ENCODE data around the gene OAS2.
A peak's percentile ranks its signal among the peaks of the same experiment; 100 is the strongest.

OAS2 gene

GRCh38 chr12:113027726-113028125 lies 49.4 kb downstream of the OAS2 start:
- Histone ChIP-seq H3K36me3 (ENCODE audit: control insufficient read depth, insufficient read depth, low read length) (no peaks in the 10 kb centered on the region), H3K27ac (no peak overlapping the region), H3K79me2 (no peaks in the 10 kb centered on the region), H3K4me1 (peaks cover 17% of the 10 kb centered on the region), H3K4me3 (ENCODE audit: low read depth, low read length) (no peak overlapping the region), H3K4me2 (ENCODE audit: low read length) (no peak overlapping the region), H3K9ac (no peak overlapping the region), H3K27me3 (ENCODE audit: control insufficient read depth, insufficient read depth, low read length) (no peaks in the 10 kb centered on the region), H2AFZ (no peak overlapping the region), H3K9me3 (ENCODE audit: control insufficient read depth, low read length) (no peaks in the 10 kb centered on the region)
- TF ChIP-seq CTCF (IDR thresholded peaks at IDR 0.05), result no peak

- Histone ChIP-seq H3K27ac (peak overlapping the region; percentile 40), H3K4me3 (ENCODE audit: low read depth, low read length) (no peak overlapping the region), H3K79me2 (no peaks in the 10 kb centered on the region), H3K9me3 (ENCODE audit: control insufficient read depth, low read length) (no peaks in the 10 kb centered on the region), H3K9ac (no peak overlapping the region), H3K4me2 (ENCODE audit: low read length) (no peak overlapping the region), H2AFZ (peak overlapping the region; percentile 29), H3K36me3 (ENCODE audit: control insufficient read depth, insufficient read depth, low read length) (no peaks in the 10 kb centered on the region), H3K27me3 (ENCODE audit: control insufficient read depth, insufficient read depth, low read length) (no peaks in the 10 kb centered on the region), H3K4me1 (peaks cover 17% of the 10 kb centered on the region)
- peak; percentile 93 for TF ChIP-seq CTCF (IDR thresholded peaks at IDR 0.05)
These were observed 52.7 kb downstream of the OAS2 start for GRCh38 chr12:113030875-113031525.

- H3K4me3 ChIP-seq (ENCODE audit: low read depth, low read length), result no peak overlapping the region
- TF ChIP-seq CTCF (IDR thresholded peaks at IDR 0.05), result no peak
- peak overlapping the region; percentile 65 for H2AFZ ChIP-seq
- no peaks in the 10 kb centered on the region for H3K79me2 ChIP-seq
- no peaks in the 10 kb centered on the region for H3K36me3 ChIP-seq (ENCODE audit: control insufficient read depth, insufficient read depth, low read length)
- no peaks in the 10 kb centered on the region for H3K27me3 ChIP-seq (ENCODE audit: control insufficient read depth, insufficient read depth, low read length)
- H3K9me3 ChIP-seq (ENCODE audit: control insufficient read depth, low read length), result no peaks in the 10 kb centered on the region
- H3K4me2 ChIP-seq (ENCODE audit: low read length), result no peak overlapping the region
- H3K9ac ChIP-seq, result no peak overlapping the region
- H3K27ac ChIP-seq, result peak overlapping the region; percentile 90
- H3K4me1 ChIP-seq, result peaks cover 35% of the 10 kb centered on the region
These were observed 61.7 kb downstream of the OAS2 start for GRCh38 chr12:113039911-113040445.

GRCh38 chr12:113040722-113041171 lies 62.4 kb downstream of the OAS2 start:
- no peak overlapping the region for H3K4me2 ChIP-seq (ENCODE audit: low read length)
- no peaks in the 10 kb centered on the region for H3K27me3 ChIP-seq (ENCODE audit: control insufficient read depth, insufficient read depth, low read length)
- H3K27ac ChIP-seq, result peak overlapping the region; percentile 90
- H3K4me3 ChIP-seq (ENCODE audit: low read depth, low read length), result no peak overlapping the region
- TF ChIP-seq CTCF (IDR thresholded peaks at IDR 0.05), result no peak
- H2AFZ ChIP-seq, result peak overlapping the region; percentile 65
- H3K36me3 ChIP-seq (ENCODE audit: control insufficient read depth, insufficient read depth, low read length), result no peaks in the 10 kb centered on the region
- H3K79me2 ChIP-seq, result no peaks in the 10 kb centered on the region
- no peaks in the 10 kb centered on the region for H3K9me3 ChIP-seq (ENCODE audit: control insufficient read depth, low read length)
- peaks cover 37% of the 10 kb centered on the region for H3K4me1 ChIP-seq
- no peak overlapping the region for H3K9ac ChIP-seq

- no peaks in the 10 kb centered on the region for H3K79me2 ChIP-seq
- no peak overlapping the region for H2AFZ ChIP-seq
- no peaks in the 10 kb centered on the region for H3K36me3 ChIP-seq (ENCODE audit: control insufficient read depth, insufficient read depth, low read length)
- TF ChIP-seq CTCF (IDR thresholded peaks at IDR 0.05), result no peak
- H3K27me3 ChIP-seq (ENCODE audit: control insufficient read depth, insufficient read depth, low read length), result no peaks in the 10 kb centered on the region
- no peak overlapping the region for H3K4me2 ChIP-seq (ENCODE audit: low read length)
- no peaks in the 10 kb centered on the region for H3K9me3 ChIP-seq (ENCODE audit: control insufficient read depth, low read length)
- H3K9ac ChIP-seq, result no peak overlapping the region
- no peak overlapping the region for H3K4me3 ChIP-seq (ENCODE audit: low read depth, low read length)
- H3K4me1 ChIP-seq, result peaks cover 37% of the 10 kb centered on the region
- peak overlapping the region; percentile 90 for H3K27ac ChIP-seq
These were observed 63.2 kb downstream of the OAS2 start for GRCh38 chr12:113041560-113041959.
